ENCODE measurements around the gene PSMD1. TPM values are rescaled to one million over a fixed set of nuclear protein-coding genes. Genes with fewer than 3 reads are reported as not detected.
"Not testable (repeated sequence)": the region's sequence is repeated elsewhere in the genome, so short reads cannot be mapped to it uniquely, and the experiment has no call there.

Gene PSMD1
- total RNA-seq, 1 donor from 2014 or later: 157 TPM

DNA sequence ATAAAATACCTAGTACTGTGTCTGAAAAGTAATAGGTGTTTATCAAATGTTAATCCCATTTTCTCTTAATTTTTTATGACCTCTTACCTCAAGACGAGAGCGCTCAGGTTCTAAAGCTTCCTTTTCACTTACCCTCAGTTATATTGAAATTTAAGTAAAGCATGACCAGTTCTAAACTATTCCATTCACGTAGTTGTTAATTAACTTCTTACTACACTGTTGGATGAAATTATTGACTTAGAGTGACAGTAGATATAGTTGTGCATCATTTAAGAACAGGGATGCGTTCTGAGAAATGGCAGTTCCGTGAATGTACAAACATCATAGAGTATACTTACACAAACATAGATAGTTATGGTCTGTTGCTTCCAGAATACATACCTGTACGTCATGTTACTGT is 88.2 kb downstream of the PSMD1 start:
- DNase-seq (ENCODE audit: low read depth): no peak

- no peak for DNase-seq (ENCODE audit: low read depth)
These were observed 90.0 kb downstream of the PSMD1 start for GRCh38 chr2:231146665-231147064.

GRCh38 chr2:231152800-231153557 is 96.3 kb downstream of the PSMD1 start:
- DNase-seq (ENCODE audit: low read depth): no peak

- no peak for DNase-seq (ENCODE audit: low read depth)
These were observed 102.6 kb downstream of the PSMD1 start for GRCh38 chr2:231159306-231159705.

GRCh38 chr2:231160701-231161100 is 104.0 kb downstream of the PSMD1 start:
- DNase-seq (ENCODE audit: low read depth): no peak

DNA sequence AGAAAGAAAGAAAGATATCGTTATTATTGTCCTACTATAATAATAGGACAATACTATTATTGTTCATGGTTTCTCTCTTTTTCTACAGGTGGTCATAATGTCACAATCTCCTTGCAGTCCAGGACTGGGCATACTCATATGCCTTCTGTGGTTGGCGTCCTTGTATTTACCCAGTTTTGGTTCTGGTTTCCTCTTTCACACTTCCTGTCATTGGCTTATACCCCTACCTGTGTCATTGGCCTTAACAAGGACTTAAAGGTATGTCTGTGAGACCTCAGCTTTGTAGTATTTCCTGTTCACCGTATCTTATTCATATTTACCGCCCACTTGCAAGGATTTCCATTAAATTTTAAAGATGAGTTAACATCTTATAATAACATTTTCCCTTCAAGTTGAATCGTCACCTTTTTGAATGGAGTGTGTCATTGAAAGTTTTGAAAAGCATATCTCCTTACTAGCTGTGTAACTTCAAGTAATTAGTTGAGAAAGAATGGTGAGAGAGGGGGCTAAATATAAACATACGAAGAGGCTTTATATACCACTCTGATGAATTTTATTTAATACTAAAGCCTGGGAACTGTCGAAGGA is 104.7 kb downstream of the PSMD1 start:
- DNase-seq (ENCODE audit: low read depth): no peak

DNA sequence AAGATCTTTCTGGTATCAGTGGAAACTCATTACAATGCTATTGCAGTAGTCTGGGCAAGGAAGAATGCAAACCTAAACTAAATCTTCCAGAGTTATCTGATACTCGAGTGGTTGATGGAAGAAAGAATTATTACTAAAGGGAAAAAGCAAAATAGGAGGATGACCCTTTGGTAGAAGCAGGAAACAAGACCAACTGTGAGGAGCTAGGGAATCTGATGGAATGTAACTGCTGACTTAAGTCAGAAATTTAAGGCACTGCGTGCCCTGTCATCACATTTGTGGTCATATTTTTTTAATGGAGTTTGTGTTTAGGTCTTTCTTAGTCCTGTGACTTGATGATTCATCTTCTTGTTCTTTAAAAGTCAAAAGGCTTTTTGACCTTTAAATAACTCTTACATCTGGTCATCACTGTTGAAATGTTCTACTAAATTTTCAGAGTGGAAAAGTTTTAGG is 105.2 kb downstream of the PSMD1 start:
- DNase-seq (ENCODE audit: low read depth): peak; percentile 91

DNA sequence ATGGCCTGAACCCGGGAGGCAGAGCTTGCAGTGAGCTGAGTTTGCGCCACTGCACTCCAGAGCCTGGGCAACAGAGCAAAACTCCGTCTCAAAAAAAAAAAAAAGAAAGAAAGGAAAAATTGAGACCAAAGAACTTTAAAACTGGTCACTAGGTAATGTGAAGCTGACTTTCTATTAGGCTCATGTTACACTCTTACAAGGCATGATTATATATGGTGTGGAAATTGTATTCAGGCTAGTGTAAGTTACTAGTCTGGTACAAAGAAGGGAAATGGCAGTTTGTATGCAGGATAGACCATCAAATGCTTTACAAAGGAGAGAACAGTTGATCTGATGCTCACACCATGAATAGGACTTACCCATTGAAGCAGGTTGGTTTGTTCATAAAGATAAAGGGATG is 106.3 kb downstream of the PSMD1 start:
- DNase-seq (ENCODE audit: low read depth): no peak

DNA sequence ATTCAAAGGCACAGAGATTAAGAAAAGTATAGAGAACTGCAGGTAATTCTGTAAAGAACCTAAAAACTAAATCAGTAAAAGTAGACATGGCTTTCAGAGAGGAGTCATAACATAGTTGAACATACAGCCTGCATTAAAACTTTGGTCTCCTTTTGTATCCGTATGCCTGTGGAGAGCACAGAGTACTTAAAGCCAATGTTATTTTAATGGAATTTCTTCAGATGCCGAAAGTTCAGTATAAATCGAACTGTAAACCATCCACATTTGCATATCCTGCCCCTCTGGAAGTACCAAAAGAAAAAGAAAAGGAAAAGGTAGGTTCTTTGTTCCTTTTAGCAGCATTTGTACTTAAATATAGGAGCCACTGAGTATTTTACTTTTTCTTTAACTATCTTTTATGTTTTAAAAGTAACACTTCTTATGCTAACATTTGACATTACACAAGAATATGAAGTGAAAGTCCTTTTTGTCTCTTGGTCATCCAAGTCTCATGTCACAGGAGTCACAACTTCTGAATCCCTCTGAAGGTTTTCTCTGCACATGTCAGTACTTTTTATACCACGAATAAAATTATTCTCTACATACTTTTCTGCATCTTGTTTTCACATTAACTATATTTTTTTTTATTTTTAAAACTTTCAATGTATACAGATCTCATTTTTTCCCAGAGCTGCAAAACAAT is 106.9 kb downstream of the PSMD1 start:
- DNase-seq (ENCODE audit: low read depth): no peak

DNA sequence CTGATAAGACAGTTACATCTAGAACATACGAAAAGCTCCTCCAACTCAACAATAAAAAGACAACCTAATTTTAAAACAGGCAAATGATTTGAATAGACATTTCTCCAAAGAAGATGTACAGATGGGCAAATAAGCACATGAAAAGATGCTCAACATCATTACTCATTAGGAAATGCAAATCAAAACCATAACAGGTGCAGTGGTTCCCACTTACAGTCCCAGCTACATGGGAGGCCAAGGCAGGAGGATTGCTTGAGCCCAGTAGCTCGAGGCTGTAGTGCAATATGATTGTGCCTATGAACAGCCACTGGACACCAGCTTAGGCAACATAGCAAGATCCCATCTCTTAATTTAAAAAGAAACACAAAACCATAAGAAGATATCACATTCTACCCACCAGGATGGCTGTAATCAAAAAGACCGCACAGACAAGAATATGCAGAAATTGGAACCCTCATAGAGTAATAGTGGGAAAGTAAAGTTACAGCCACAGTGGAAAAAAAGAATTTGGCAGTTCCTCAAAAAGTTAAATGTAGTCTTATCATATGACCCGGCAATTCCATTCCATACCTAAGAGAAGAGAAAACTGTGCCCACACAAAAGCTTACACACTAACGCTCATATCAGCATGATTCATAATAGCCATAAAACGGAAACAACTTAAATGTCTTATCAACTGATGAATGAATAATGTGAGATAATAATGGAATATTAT is 111.2 kb downstream of the PSMD1 start:
- no peak for DNase-seq (ENCODE audit: low read depth)

DNA sequence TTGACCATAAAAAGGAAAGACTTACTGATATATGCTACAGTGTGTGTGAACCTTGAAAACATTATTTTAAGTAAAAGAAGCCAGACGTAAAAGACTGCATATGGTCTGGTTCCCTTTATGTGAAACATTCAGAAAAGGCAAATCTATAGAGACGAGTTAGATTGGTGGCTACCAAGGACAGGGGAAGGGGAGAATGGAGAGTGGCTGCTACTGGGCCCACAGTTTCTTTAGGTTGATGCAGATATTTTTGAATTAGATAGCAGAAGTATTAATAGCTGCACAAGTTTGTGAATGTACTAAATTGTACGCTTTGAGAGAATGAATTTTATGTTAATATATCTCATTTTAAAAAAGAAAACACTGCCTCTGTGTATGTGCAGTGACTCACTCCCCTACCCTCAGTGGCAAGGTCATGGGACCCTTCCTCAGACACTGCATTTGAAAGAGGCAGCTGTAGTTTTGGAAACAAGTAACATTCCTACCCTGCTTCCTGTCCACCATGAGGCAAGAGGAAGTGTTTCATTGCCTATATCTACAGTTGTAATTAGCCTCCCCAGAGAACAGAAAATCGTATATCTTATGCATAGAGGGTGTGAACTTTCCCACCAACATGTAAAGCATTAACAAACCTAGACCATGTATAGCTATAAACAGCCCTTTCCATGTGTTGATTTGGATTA is 111.9 kb downstream of the PSMD1 start:
- no peak for DNase-seq (ENCODE audit: low read depth)

DNA sequence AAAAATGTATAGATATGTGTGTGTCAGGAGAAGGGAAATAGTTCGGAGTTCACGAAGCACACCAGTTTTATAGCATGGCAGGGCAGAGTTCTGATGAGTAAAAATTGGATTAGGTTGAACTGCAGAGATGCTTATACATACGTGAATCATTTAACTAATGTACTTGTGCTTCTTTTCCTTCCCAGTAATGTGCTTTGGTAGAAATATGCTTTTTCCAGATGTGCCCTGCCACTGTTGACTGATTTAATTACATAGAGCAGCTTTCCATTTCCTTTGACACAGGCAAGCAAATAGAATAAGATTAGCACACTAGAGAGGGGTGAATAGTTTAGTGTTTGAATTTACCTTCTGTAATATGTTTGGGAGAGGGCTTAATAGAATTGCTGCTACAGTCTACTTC is 112.8 kb downstream of the PSMD1 start:
- no peak for DNase-seq (ENCODE audit: low read depth)

GRCh38 chr2:231170055-231170454 is 113.4 kb downstream of the PSMD1 start:
- no peak for DNase-seq (ENCODE audit: low read depth)

- no peak for DNase-seq (ENCODE audit: low read depth)
These were observed 115.4 kb downstream of the PSMD1 start for GRCh38 chr2:231172025-231172424.

DNA sequence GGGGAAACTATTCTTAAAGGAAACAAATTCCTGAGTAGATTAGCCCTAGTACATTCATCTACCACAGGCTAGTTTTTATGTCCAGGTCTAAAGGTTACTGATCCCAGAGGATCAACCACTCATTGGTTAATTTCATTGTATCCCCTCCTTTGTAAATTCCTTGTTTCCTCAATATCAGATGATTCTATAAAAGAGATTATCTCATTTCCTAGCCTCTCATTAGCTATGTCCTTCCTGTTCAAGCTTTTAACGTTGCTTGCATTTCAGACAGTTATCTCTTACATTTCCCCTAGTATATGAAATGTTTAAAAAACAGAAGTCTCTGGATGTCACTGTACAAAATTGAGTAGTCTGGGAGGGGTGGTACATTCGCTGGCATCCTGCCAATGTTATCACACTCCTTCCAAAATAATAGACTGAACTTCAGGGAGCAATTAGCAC is 117.6 kb downstream of the PSMD1 start:
- no peak for DNase-seq (ENCODE audit: low read depth)

GRCh38 chr2:231176066-231176465 is 119.4 kb downstream of the PSMD1 start:
- peak; percentile 90 for DNase-seq (ENCODE audit: low read depth)

- no peak for DNase-seq (ENCODE audit: low read depth)
These were observed 120.7 kb downstream of the PSMD1 start for GRCh38 chr2:231177156-231178025.

- not testable (repeated sequence) for DNase-seq (ENCODE audit: low read depth)
These were observed 122.1 kb downstream of the PSMD1 start for GRCh38 chr2:231178805-231179204.

DNA sequence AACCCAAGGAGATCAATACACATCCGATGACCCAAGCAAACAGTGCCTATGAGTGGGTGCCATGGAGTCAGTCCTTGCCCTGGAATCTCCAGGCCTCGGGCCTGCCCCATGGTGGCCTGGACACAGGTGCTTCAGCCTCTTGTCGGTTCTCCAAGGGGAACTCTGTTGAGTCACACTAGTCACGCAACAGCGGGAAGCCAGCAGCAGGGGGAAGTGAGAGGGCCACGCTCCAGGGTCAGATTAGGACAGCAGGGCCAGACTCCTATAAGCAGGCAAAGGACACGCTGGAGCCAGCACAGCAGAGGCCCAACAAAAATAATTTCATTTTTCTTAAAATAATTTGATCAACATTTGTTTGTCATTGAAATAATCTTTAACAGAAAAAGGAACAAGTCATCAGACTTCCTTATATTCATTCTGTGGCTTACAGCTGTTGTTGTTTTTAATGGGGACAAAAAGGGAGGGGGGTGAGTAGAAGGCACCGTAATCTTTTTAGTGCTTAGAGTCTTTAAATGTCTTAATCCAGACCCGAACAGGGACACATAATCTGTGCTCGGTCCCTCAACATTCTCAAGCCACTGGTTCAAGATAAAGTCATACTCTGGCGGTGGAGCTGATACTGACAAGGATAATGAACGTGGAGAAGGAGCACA is 125.3 kb downstream of the PSMD1 start:
- peak; percentile 98 for DNase-seq (ENCODE audit: low read depth)

- no peak for DNase-seq (ENCODE audit: low read depth)
These were observed 125.8 kb downstream of the PSMD1 start for GRCh38 chr2:231182513-231182899.

Measured in myocyte (in vitro differentiated cells).